ENCODE measurements around the gene BBIP1. TPM values are rescaled to one million over a fixed set of nuclear protein-coding genes. Genes with fewer than 3 reads are reported as not detected.

Gene BBIP1
- total and polyA plus RNA-seq, 10 of the 15 experiments (the other 5 are each of a cell fraction or from before 2014, with no cell fraction given): 13.8 to 40.8 (median 31.3) TPM

DNA sequence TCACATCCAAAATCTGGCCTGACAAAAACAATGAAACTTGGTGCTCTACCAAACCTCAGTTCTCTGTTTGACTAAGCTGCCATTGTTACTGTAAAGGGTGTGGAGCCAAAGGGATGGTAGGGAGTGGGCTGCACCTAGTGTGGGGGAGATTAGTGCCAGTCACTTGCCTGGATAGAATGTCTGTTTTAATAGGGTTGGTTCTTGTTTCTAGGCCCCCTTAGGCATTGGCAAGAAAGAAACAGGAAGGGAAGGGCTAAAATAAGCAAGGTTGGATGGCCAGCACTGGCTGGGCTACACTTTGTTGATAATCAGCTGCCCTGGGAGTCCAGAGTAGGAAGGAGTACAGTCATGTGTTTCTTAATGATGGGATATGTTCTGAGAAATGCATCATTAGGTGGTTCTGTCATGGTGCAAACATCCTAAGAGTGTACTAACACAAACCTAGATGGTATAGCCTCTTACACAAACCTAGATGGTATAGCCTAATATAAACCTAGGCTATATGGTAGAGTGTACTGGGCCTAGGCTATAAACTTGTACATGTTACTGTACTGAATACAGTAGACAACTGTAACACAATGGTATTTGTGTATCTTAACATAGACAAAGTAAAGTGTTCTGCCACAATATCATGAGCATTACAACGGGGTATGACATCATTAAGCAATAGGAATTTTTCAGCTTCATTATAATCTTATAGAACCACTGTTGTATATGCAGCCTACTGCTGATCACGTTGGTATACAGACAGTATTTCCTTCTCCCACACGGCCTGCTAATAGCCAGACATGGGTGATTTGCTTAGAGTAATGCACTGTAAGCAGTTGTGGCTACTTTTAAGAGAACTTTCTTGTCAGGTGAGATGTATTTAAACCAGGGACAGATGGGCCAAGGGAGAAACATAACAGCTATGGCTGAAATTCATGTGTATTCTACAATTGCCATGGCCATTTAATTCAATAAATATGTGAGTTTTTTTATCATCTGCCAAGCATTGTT is 15.4 kb downstream of the BBIP1 start (continued):
- TF ChIP-seq, protein P1, sequence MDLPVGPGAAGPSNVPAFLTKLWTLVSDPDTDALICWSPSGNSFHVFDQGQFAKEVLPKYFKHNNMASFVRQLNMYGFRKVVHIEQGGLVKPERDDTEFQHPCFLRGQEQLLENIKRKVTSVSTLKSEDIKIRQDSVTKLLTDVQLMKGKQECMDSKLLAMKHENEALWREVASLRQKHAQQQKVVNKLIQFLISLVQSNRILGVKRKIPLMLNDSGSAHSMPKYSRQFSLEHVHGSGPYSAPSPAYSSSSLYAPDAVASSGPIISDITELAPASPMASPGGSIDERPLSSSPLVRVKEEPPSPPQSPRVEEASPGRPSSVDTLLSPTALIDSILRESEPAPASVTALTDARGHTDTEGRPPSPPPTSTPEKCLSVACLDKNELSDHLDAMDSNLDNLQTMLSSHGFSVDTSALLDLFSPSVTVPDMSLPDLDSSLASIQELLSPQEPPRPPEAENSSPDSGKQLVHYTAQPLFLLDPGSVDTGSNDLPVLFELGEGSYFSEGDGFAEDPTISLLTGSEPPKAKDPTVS (IDR thresholded peaks at IDR 0.05; ENCODE audit: low read depth, low read length): no peak
- TF ChIP-seq ZNF207 (IDR thresholded peaks at IDR 0.05; ENCODE audit: borderline replicate concordance) (no peak), NR2C2 (IDR thresholded peaks at IDR 0.05; ENCODE audit: borderline replicate concordance, control insufficient read depth, insufficient read length, low read depth) (no peak), EGR1 (IDR thresholded peaks at IDR 0.05; ENCODE audit: borderline replicate concordance in 1 of 2, low read depth in 2 of 2, low read length in 2 of 2) (no peak), JUNB (IDR thresholded peaks at IDR 0.05) (peak; percentile 56), SREBF2 (IDR thresholded peaks at IDR 0.05; ENCODE audit: low read length) (no peak), POLR2A (IDR thresholded peaks at IDR 0.05; ENCODE audit: low read depth, low read length) (peak; percentile 57), RBBP5 (conservative IDR thresholded peaks at IDR 0.05) (no peak), BCL11A (IDR thresholded peaks at IDR 0.05; ENCODE audit: low read depth, low read length) (0 out of 2 replicates have a peak, but pooled peaks have one; percentile 36), NFYB (IDR thresholded peaks at IDR 0.05; ENCODE audit: insufficient read depth, low read depth, low read length) (no peak), CREM (IDR thresholded peaks at IDR 0.05; ENCODE audit: low read depth) (no peak), IRF4 (IDR thresholded peaks at IDR 0.05; ENCODE audit: low read depth, low read length) (peak; percentile 85), CBX3 (IDR thresholded peaks at IDR 0.05; ENCODE audit: borderline replicate concordance, low read depth) (no peak), FOS (IDR thresholded peaks at IDR 0.05; ENCODE audit: borderline replicate concordance, extremely low read depth, insufficient read length) (no peak)
- TF ChIP-seq, protein P2, sequence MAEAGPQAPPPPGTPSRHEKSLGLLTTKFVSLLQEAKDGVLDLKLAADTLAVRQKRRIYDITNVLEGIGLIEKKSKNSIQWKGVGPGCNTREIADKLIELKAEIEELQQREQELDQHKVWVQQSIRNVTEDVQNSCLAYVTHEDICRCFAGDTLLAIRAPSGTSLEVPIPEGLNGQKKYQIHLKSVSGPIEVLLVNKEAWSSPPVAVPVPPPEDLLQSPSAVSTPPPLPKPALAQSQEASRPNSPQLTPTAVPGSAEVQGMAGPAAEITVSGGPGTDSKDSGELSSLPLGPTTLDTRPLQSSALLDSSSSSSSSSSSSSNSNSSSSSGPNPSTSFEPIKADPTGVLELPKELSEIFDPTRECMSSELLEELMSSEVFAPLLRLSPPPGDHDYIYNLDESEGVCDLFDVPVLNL (IDR thresholded peaks at IDR 0.05; ENCODE audit: low read depth, low read length): no peak
- TF ChIP-seq, protein P3, sequence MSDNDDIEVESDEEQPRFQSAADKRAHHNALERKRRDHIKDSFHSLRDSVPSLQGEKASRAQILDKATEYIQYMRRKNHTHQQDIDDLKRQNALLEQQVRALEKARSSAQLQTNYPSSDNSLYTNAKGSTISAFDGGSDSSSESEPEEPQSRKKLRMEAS (IDR thresholded peaks at IDR 0.05; ENCODE audit: low read depth, low read length): no peak
- TF ChIP-seq, protein P4, sequence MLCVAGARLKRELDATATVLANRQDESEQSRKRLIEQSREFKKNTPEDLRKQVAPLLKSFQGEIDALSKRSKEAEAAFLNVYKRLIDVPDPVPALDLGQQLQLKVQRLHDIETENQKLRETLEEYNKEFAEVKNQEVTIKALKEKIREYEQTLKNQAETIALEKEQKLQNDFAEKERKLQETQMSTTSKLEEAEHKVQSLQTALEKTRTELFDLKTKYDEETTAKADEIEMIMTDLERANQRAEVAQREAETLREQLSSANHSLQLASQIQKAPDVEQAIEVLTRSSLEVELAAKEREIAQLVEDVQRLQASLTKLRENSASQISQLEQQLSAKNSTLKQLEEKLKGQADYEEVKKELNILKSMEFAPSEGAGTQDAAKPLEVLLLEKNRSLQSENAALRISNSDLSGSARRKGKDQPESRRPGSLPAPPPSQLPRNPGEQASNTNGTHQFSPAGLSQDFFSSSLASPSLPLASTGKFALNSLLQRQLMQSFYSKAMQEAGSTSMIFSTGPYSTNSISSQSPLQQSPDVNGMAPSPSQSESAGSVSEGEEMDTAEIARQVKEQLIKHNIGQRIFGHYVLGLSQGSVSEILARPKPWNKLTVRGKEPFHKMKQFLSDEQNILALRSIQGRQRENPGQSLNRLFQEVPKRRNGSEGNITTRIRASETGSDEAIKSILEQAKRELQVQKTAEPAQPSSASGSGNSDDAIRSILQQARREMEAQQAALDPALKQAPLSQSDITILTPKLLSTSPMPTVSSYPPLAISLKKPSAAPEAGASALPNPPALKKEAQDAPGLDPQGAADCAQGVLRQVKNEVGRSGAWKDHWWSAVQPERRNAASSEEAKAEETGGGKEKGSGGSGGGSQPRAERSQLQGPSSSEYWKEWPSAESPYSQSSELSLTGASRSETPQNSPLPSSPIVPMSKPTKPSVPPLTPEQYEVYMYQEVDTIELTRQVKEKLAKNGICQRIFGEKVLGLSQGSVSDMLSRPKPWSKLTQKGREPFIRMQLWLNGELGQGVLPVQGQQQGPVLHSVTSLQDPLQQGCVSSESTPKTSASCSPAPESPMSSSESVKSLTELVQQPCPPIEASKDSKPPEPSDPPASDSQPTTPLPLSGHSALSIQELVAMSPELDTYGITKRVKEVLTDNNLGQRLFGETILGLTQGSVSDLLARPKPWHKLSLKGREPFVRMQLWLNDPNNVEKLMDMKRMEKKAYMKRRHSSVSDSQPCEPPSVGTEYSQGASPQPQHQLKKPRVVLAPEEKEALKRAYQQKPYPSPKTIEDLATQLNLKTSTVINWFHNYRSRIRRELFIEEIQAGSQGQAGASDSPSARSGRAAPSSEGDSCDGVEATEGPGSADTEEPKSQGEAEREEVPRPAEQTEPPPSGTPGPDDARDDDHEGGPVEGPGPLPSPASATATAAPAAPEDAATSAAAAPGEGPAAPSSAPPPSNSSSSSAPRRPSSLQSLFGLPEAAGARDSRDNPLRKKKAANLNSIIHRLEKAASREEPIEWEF (IDR thresholded peaks at IDR 0.05; ENCODE audit: insufficient replicate concordance, low read depth, low read length): no peak
- TF ChIP-seq, protein P5, sequence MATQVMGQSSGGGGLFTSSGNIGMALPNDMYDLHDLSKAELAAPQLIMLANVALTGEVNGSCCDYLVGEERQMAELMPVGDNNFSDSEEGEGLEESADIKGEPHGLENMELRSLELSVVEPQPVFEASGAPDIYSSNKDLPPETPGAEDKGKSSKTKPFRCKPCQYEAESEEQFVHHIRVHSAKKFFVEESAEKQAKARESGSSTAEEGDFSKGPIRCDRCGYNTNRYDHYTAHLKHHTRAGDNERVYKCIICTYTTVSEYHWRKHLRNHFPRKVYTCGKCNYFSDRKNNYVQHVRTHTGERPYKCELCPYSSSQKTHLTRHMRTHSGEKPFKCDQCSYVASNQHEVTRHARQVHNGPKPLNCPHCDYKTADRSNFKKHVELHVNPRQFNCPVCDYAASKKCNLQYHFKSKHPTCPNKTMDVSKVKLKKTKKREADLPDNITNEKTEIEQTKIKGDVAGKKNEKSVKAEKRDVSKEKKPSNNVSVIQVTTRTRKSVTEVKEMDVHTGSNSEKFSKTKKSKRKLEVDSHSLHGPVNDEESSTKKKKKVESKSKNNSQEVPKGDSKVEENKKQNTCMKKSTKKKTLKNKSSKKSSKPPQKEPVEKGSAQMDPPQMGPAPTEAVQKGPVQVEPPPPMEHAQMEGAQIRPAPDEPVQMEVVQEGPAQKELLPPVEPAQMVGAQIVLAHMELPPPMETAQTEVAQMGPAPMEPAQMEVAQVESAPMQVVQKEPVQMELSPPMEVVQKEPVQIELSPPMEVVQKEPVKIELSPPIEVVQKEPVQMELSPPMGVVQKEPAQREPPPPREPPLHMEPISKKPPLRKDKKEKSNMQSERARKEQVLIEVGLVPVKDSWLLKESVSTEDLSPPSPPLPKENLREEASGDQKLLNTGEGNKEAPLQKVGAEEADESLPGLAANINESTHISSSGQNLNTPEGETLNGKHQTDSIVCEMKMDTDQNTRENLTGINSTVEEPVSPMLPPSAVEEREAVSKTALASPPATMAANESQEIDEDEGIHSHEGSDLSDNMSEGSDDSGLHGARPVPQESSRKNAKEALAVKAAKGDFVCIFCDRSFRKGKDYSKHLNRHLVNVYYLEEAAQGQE (IDR thresholded peaks at IDR 0.05; ENCODE audit: low read depth, low read length): no peak

Data from GM12878 (cell line).